GM13977 (cell line): ENCODE measurements around the gene XIST.
"Not testable (repeated sequence)": the region's sequence is repeated elsewhere in the genome, so short reads cannot be mapped to it uniquely, and the experiment has no call there.

ENCODE experiments used
- DNase-seq: peaks from one replicate; pipeline ENCODE4 v3.0.0; 2012; ENCODE audit warnings: low spot score
- in situ Hi-C: fragments of 300-500 bp; cut with MboI; formaldehyde crosslinking; loops from one replicate; pipeline ENCODE4 v1.12.0; 2022; ENCODE audit warnings: low sequenced_read_pairs, low pct_unique_long_range_greater_than_20kb, mixed read lengths, inconsistent platforms; ENCODE audit not compliant: unreplicated experiment
- TF ChIP-seq, protein P1 (sequence below): IDR thresholded peaks from 2 replicates; pipeline ENCODE4 v1.5.1; 2012; ENCODE audit warnings: mild to moderate bottlenecking, control low read depth; ENCODE audit not compliant: insufficient read depth; ENCODE audit errors: extremely low read depth, missing control alignments

The XIST gene

GRCh38 chrX:73825569-73825968 lies 26.9 kb downstream of the XIST start:
- in situ Hi-C loops, result no loop called here
- DNase-seq, result no peak
- TF ChIP-seq, protein P1, sequence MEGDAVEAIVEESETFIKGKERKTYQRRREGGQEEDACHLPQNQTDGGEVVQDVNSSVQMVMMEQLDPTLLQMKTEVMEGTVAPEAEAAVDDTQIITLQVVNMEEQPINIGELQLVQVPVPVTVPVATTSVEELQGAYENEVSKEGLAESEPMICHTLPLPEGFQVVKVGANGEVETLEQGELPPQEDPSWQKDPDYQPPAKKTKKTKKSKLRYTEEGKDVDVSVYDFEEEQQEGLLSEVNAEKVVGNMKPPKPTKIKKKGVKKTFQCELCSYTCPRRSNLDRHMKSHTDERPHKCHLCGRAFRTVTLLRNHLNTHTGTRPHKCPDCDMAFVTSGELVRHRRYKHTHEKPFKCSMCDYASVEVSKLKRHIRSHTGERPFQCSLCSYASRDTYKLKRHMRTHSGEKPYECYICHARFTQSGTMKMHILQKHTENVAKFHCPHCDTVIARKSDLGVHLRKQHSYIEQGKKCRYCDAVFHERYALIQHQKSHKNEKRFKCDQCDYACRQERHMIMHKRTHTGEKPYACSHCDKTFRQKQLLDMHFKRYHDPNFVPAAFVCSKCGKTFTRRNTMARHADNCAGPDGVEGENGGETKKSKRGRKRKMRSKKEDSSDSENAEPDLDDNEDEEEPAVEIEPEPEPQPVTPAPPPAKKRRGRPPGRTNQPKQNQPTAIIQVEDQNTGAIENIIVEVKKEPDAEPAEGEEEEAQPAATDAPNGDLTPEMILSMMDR, result no peak

DNA sequence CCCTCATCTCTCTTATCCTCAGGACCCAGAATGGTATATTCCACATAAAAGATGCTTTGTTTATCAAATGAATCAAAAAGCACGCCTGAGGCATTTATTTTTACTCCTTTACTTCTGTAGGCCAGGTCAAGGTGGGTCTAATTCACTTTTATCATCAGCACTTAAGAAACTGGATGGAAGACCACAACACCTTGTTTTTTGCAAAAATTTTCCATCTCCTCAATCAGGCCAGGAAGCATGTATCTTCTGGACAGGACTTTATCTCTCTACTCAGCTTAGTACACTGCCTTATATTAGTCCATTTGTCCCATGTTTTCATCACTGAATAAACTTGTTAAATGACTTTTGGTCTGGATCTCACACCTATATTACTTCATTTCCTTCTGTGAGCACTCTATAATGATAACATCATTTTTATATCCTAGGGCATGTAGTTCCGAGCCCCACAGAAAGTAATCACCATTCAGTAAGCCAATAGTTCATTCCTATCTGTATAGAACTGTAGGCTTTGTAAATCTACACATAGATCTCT lies 29.0 kb downstream of the XIST start:
- DNase-seq, result no peak
- TF ChIP-seq, protein P1, result no peak
- in situ Hi-C loops, result no loop called here

DNA sequence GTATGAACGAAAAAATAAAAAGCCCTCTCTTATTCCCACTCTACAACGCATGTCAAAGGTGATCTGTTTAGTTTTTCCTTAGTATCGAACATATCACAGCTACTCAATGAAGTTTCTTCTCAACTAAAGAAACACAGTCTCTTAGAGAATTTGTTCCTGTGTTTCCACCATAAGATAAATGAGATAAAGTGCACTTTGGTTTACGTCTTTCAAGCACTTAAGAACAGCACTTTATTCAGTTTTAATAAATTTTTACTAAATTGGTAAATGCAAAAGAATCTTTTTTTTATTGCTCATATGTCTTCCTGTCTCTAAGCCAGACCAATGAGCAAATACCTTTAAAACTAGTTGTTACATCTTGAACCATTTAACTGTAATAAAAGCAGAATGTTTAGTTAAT lies 29.7 kb downstream of the XIST start:
- TF ChIP-seq, protein P1, result no peak
- in situ Hi-C loops, result no loop called here

GRCh38 chrX:73821921-73822559 lies 30.5 kb downstream of the XIST start:
- in situ Hi-C loops, result no loop called here
- TF ChIP-seq, protein P1, result no peak
- no peak for DNase-seq

More for the DNA sequence above, 29.7 kb downstream of the XIST start:
- no peak for DNase-seq

DNA sequence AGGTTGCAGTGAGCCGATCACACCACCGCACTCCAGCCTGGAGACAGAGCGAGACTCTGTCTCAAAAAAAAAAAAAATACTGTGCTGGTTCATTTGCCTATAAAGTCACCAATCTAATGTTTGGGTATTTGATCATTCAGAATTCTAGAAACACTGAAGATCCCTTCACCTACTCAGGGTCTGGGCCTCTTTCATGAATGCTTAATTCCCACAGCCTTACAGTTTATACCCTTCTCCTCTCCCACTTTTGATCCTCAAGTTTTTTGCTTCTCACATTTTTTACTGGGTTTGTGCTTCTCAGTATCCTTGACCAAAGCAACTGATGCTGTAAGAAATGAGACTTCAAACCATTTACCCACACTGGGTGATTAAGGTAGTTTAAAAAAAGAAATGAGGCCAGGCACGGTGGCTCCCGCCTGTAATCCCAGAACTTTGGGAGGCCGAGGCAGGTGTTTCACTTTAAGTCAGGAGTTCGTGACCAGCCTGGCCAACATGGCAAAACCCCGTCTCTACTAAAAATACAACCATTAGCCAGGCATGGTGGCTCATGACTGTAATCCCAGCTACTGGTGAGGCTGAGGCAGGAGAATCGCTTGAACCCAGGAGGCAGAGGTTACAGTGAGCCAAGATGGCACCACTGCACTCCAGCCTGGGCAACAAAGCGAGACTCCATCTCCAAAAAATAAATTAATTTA lies 32.5 kb downstream of the XIST start:
- DNase-seq, in situ Hi-C loops: not testable (repeated sequence)

DNA sequence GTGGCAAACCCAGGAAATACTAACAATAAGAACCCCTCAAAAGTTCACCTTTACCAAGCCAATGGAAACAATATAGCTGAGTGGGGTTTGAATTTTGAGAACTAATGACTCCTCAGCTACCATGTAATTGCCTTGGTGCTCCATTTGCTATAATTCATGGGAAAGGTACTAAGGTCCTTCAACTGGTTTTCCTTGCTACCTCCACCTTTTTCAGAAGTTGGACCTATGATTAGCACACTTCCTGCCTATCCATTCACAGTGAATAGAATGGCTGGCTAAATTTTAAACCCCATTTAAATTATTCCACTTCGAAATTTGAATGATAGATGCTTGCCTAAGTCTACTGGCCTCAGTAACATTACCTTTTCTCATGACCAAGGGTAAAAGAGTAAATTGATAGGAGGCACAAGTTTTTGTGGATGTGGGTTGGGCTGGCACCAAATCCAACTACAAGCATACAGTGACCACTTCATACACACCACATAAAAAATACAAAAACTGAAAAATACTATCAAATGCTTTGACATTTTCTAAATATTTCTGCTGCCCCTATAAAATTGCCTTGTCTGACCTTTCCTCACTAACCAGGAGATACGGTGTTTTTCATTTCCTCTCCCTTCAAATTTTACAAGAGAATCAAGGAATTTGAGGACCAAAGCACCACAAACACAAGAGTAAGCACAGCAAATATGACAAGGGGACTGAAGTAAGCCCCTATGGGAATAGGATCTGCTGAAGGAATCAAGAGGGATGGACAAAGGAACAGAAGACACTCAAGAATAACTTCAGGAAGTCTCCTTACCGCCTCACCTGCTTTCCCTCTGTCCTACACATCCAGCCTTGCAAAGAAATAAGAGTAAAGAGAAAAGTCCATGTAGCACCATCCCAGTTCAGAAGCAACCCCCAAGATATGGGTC lies 34.1 kb downstream of the XIST start:
- no peak for DNase-seq
- in situ Hi-C loops, result no loop called here
- TF ChIP-seq, protein P1, result no peak
